Melanocyte of skin (primary cell): ENCODE results near the gene KCTD5. TPM values are rescaled to one million over a fixed set of nuclear protein-coding genes. Genes with fewer than 3 reads are reported as not detected.

Experiments
- total RNA-seq, 2 donors: library from RNA; depleted of rRNA; stranded (reverse); fragments of >200 nt; gene quantifications; 2 replicates each; pipeline ENCODE4 v1.2.3, GENCODE V29; 2012

KCTD5 gene, protein sequence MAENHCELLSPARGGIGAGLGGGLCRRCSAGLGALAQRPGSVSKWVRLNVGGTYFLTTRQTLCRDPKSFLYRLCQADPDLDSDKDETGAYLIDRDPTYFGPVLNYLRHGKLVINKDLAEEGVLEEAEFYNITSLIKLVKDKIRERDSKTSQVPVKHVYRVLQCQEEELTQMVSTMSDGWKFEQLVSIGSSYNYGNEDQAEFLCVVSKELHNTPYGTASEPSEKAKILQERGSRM
- 10 to 100 TPM; 16.2 to 27.6 TPM for total RNA-seq

GRCh38 chr16:2682209-2683021 is at the start of gene KCTD5:
KCTD5 (plus strand) TSS chr16:2682523; CDS start chr16:2682549, 26 bp downstream.

DNA sequence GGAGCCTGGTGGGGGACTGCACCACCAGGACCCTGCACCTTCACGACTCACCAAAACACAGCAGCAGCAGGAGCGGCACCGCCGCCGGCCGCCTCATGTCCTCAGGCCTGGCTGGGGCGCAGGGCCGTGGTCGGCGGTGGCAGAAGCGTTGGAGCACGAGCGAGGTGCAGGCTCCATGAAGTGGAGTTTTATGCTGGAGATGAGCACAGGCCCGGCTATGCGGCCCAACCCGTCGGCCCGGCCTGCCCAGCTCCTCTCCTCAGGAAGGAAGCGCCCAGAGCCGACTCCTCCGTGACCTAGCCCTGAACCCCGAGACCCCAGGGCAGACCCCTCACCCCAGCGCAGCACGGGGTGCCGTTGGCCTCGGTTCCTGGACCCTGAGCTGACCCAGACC is 37.7 kb downstream of the KCTD5 start, which contains the start of gene PRSS27:
Gene PRSS27, minus strand, starts transcription at position 161 of the 394 bp plus-strand sequence. Its CDS starts 64 bp downstream, at position 97.

GRCh38 chr16:2752035-2752849 is 69.9 kb downstream of the KCTD5 start, which contains the start of gene SRRM2:
SRRM2 (plus strand) TSS chr16:2752638; CDS start chr16:2756365, 3,727 bp downstream.

Other genes starting within 250 kb of the KCTD5 start
- gene TEDC2, start 222.4 kb upstream of the KCTD5 start, total RNA-seq, result 10 to 100 TPM in 1 of 2 donors, 1 to 10 TPM in 1; 7.6 to 17.6 TPM
- gene NTN3, start 211.2 kb upstream of the KCTD5 start, total RNA-seq, result under 1 TPM; under 0.01 to 0.34 TPM
- 10 to 100 TPM; 19.6 to 22.4 TPM for gene TBC1D24, start 207.4 kb upstream of the KCTD5 start, total RNA-seq
- gene ATP6V0C, start 168.6 kb upstream of the KCTD5 start, total RNA-seq, result 10 to 100 TPM; 67.6 to 90.5 TPM
- 100 to 1,000 TPM; 141 to 147 TPM for gene AMDHD2, start 162.2 kb upstream of the KCTD5 start, total RNA-seq
- not detected for gene CEMP1, start 151.1 kb upstream of the KCTD5 start, total RNA-seq
- gene PDPK1, start 144.5 kb upstream of the KCTD5 start, total RNA-seq, result 10 to 100 TPM; 24.8 to 30.3 TPM
- gene PRSS27, start 37.7 kb downstream of the KCTD5 start, total RNA-seq, result 1 to 10 TPM in 1 of 2 donors, under 1 TPM in 1; 1.00 to 1.4 TPM
- 10 to 100 TPM; 61.9 to 73.0 TPM for gene SRRM2, start 70.1 kb downstream of the KCTD5 start, total RNA-seq
- gene ELOB, start 94.8 kb downstream of the KCTD5 start, total RNA-seq, result 100 to 1,000 TPM; 238 TPM
- not detected for gene PRSS33, start 105.0 kb downstream of the KCTD5 start, total RNA-seq
- not detected for gene PRSS41, start 115.9 kb downstream of the KCTD5 start, total RNA-seq
- gene PRSS21, start 134.7 kb downstream of the KCTD5 start, total RNA-seq, result 1 to 10 TPM in 1 of 2 donors, not detected in 1; 1.4 TPM
- not detected for gene ZG16B, start 147.8 kb downstream of the KCTD5 start, total RNA-seq
- gene PRSS22, start 175.6 kb downstream of the KCTD5 start, total RNA-seq, result not detected
- 10 to 100 TPM; 47.8 to 57.6 TPM for gene FLYWCH2, start 200.7 kb downstream of the KCTD5 start, total RNA-seq
- 100 to 1,000 TPM in 1 of 2 donors, 10 to 100 TPM in 1; 54.6 to 113 TPM for gene FLYWCH1, start 229.4 kb downstream of the KCTD5 start, total RNA-seq